ENCODE results near the gene CRHBP.
"Not testable (repeated sequence)": the region's sequence is repeated elsewhere in the genome, so short reads cannot be mapped to it uniquely, and the experiment has no call there.

The CRHBP gene

DNA sequence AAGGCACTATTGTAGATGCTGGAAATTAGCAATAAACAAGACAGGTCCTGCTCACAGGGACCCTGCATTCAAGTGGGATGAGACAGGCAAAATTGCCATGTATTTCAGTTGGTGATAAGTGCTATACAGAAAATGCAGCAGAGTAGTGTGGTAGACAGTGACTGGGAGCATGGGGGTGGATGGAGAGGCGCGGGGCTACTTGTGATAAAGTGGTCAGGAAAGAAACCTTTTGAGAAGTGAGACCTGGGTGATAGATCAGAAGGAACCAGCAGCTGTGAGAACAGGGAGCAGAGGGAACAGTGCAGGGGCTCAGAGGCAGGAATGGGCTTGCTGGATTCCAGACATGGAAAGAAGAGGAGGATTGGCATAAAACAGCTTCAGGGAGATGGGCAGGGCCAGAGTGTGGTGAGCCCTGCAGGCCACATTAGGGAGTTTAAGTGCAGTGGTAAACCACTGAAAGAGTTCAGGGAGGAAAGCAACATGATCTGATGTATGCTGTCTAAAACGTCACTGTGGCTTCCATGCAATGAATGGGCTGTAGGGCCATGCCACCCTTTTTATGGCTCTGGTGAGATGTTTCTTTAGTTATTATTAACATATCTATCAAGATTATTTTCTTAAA, 7.3 kb downstream of the CRHBP start:
- peak; percentile 4 for DNase-seq

DNA sequence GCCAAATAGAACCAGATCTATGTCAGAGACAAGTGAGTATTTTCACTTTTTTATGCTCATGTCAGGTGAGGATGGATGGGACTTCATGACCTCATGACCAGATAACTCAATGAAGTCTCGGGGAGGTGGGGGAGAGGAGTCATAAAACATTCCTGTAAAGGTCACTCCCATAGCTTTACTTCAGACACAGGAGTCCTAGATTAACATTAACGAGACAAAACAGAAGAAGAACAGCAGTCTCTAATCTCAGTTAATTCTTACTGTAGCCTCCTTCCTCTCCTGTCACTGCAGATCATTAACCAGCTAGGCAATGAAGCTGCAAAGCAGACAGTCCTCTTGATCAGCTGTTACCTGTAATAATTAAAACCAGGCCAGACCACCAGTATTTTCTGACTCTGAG, 11.2 kb downstream of the CRHBP start:
- DNase-seq = no peak

DNA sequence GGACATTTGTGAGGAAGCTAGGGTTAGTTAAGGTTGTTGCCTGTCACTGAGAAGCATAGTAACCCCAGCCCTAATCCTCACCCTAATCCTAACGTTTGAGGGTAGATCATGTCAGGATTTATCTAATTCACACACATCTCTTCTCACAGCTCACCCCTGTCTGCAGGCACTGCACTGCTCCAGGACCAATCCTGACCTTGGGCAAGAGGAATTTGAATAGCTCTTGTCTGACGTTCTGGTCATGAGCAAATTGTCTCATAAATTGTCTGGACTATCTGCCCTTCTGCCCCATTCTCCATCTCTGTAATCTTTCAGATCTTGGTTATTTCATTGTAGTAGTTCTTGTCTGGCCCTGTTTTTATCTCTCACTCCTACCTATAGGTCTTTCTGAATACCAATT, 18.7 kb downstream of the CRHBP start:
- DNase-seq = no peak

DNA sequence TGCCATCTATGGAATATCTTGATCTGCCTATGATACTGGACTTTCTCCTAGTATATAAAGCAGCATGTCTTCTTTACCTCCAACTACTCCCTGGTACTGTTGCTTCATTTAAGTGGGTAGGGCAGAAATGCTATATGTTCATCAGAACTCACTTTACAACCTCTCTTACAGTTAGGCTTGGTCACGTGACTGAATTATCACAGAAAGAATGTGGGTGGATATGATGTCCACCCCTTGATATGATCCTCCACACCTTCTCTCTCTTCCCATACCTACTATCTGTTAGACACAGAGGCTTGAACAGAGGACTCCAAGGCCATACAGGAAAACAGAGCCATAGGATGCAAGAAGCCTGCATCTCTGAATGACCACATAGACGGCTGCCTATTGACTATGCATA, 19.8 kb downstream of the CRHBP start:
- no peak for DNase-seq

DNA sequence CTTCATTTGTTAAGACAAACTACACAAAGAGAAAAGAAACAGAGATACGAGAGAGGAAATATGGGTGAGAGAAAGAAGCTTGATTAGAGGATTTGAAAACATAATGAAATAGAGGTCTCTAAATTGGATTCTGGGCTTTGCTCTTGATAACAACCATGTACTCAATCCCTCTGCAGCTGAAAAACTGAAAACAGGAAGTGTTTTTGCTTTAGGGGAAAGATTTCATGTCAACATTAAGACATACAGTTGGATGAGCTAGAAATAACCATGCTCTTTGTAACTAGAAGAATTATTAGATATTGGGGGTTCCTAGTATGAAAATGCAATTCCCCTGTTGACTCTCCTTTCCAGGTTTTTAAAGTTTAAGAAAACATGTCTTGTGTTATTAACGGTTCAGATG, 21.9 kb downstream of the CRHBP start:
- no peak for DNase-seq

DNA sequence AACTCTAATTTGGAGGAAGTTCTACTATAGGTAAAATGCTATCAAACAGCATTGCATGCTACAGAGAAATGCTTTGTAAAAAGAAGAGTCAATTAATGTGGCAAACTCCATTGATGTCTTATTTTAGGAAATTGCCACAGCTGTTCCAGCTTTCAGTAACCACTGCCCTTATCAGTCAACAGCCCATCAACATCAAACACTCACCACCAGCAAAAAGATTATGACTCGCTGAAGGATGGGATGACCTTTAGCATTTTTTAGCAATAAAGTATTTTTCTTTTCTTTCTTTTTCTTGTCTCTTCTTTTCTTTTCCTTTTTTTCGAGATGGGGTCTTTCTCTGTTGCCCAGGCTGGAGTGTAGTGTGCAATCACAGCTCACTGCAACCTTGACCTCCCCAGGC, 26.0 kb downstream of the CRHBP start:
- DNase-seq = no peak

DNA sequence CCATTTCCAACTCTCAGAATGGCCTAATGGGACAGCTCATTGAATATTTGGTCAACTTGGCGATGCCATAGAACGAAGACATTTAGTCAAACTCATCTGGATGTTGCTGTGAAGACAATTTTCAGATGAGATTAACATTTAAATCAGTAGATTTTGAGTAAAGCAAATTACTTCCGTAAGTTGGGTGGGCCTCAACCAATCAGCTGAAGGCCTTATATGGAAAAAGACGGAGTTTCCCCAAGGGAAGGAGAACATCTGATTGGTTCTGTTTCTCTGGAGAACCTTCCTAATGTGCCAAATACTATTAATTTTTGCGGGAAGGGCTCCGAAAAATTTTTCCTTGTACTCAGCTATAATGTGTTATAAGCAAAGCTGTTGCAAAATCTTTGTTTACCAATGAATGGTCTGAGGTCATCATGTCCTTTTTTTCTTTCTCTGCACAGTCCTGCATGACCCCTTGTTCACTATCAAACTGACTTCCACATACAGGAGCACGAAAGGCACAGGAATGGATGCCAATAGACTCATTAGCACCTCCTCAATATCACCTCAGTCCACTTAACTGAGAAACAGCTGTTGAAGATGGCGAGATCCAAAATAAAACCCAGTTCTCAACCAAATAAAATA, 27.8 kb downstream of the CRHBP start:
- DNase-seq = no peak

DNA sequence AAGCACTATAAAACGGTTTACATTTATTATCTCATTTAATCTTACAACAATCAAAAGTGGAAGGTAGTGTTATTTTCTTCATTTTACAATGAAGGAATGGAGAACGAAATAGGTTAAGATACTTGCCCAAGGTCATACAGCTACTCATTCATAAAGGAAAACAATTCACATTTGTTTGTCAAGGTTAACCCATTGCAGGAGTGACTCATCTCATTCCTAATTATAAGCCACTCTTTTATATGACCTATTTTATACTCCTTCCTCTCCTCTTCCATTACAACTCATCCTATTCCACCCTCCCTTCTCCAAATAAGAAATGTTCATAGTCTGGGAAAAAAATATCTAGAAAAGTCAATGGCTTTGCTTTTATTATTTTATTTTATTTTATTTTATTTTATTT, 29.6 kb downstream of the CRHBP start:
- DNase-seq = no peak

DNA sequence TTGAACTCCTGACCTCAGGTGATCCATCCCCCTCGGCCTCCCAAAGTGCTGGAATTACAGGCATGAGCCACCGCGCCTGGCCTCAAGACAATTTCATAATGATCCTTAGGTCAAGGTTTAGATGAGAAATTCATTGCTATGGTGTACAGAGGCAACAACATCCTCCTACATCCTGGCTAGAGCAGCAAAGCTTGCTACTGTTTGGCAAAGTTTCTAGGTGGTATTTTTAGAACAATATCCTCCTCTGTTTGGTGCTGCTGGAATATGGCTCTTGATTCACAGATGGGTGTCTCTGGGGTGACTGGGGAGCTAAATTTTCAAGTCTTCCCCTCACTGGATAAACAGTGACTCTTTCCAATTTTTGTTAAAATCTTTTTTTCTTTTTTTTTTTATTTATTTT, 30.6 kb downstream of the CRHBP start:
- no peak for DNase-seq

DNA sequence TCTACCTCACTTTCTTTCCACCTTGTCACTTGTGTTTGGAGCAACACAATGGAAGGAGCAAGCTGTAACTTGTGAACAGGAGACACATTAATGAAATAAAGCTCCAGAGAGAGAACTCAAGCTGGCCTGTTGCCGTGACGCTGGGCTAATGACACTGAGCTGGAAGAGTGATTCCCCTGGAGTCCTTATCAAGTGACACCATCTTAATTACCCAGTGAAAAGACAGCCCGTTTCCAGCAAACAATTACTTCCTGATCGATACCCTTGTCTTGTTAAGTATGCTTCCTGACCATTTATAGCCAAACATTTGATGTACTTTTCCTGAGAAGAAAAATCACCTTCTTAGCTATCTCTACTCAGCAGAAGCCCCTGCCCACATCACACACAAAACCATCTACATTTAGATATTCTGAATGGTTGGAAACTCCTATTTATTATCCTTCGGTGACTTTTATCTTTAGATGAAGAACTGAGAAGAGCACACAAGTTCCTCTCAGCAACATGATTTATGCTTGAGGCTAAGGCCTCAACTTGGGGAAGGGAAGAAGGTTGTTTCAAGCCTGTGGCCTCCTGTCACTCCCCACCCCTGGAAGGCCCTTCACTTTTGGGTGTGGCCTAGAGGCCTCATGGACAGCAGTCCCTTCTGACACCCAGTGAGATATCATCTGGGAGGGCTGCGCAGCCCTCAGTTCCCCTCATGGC, 34.1 kb downstream of the CRHBP start:
- no peak for DNase-seq

GRCh38 chr5:76990899-76991459, 38.1 kb downstream of the CRHBP start:
- no peak for DNase-seq

- not testable (repeated sequence) for DNase-seq
Measured at GRCh38 chr5:76993436-76993835, 40.6 kb downstream of the CRHBP start.

GRCh38 chr5:76994337-76994736, 41.5 kb downstream of the CRHBP start:
- DNase-seq = no peak

DNA sequence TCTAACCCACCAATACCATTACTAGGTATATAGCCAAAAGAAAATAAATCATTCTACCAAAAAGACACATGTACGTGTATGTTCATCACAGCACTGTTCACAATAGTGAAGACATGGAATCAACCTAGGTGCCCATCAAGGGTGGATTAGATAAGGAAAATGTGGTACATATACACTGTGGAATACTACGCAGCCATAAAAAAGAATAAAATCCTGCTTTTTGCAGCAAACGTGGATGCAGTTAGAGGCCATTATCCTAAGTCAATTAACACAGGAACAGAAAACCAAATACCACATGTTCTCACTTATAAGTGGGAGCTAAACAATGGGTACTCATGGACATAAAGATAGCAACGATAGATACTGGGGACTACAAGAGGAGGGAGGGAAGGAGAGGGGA, 45.4 kb downstream of the CRHBP start:
- not testable (repeated sequence) for DNase-seq

- peak; percentile 70 for DNase-seq
Measured at GRCh38 chr5:76999451-76999850, 46.6 kb downstream of the CRHBP start.

- DNase-seq = no peak
Measured at GRCh38 chr5:77003246-77003645, 50.4 kb downstream of the CRHBP start.

GRCh38 chr5:77006124-77006523, 53.3 kb downstream of the CRHBP start:
- no peak for DNase-seq

GRCh38 chr5:77008413-77008812, 55.6 kb downstream of the CRHBP start:
- DNase-seq = no peak

- no peak for DNase-seq
Measured at GRCh38 chr5:77010243-77010642, 57.4 kb downstream of the CRHBP start.

DNA sequence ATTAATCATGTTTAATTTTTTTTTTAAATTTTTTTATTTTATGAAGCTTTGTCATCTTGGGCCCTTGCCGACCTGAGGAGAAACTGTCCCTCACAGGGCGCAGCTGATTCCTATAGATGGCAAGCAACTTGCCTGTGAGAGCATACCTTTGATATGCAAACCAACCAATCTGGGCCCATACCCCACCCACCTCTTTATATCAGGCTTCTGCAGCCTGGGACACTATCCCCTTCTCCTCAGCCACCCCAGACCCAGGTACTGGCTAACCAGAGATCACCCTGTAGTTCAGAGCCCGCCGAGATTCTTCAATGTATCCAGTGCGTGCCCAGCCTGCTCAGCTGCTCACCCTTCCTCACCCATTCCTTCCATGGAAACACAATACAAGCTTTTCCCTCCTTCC, 58.7 kb downstream of the CRHBP start:
- no peak for DNase-seq

DNA sequence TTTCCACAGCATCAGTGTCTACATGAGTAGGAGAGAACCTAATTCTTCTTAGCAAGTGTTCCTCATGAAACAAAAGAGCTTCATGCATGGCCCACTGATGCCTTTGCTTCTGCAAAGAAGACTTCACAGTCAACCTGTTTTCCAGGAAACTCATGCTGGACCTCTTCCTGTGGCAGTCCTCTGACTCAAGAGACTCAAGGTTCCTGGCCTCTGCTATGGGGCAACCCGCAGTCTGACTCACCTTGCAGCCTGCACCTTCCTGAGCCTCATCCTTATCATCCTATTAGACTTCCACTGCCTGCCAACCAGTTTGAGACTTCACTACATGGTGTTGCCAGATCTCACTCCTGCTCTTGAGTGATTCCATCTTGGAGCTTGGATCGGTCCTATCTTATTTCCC, 59.8 kb downstream of the CRHBP start:
- no peak for DNase-seq

DNA sequence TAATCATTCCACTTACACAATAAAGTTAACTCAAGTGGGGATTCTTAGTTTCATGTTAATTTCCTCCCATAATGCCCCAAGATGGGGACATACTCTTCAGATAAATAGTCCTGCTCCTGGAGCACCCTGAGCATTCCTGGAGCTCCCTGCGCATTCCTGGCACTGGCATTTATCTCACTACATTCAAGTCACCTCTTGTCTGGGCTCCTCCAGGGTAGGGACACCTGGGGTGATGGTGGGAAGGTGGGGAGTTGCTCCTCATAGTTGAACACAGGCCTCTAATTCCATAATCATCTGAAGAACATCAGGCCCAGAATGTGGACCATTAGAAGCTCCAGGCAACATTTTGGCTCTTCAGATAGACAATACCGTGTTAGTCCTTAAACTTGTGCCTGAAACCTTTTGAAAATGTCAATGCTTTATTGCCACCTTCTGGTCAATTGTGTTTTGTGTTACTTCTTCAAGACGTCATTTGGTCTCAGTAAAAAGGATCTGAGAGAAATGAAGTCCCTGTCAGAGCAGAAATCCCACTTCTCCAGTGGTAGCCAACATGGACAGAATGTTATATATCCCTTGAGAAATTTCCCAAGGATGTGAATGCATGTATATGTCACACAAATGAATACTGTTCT, 63.2 kb downstream of the CRHBP start:
- DNase-seq = peak; percentile 61

DNA sequence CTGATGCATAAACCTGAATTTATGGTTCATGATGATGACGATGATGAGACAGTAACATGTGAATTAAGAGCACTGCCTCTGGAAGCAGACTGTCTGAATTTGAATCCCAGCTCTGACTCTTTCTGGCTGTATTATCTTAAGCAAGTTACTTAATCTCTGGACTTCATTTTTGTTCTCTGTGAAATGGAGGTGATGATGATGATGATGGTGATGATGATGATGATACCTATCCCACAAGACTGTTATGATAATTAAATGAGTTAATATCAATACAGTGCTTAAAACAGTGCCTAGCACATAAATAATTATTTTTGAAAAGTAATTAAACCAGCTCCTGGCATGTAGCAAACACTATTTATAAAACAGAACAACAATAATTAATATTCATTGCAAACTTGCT, 64.1 kb downstream of the CRHBP start:
- DNase-seq = no peak

- no peak for DNase-seq
Measured at GRCh38 chr5:77017668-77018067, 64.8 kb downstream of the CRHBP start.
